ENCODE measurements around the gene MBD3L4. TPM values are rescaled to one million over a fixed set of nuclear protein-coding genes. Genes with fewer than 3 reads are reported as not detected.
"Not testable (repeated sequence)": the region's sequence is repeated elsewhere in the genome, so short reads cannot be mapped to it uniquely, and the experiment has no call there.

Gene MBD3L4
- total RNA-seq, 1 experiment from 2014 or later, result not detected

- H3K79me2 ChIP-seq (ENCODE audit: insufficient read depth, low read length), result peaks cover 18% of the 10 kb centered on the region
- H3K4me1 ChIP-seq (ENCODE audit: control insufficient read depth in 1 of 2, insufficient read depth in 2 of 2, low read length in 2 of 2), result peaks cover 8 to 11% of the 10 kb centered on the region in 2 experiments; a peak in 3 of 4 replicates
- H3K4me2 ChIP-seq (ENCODE audit: low read length), result no peak overlapping the region
- no peak overlapping the region for H3K27ac ChIP-seq (ENCODE audit: low read depth, low read length)
- no peaks in the 10 kb centered on the region for H3K9me2 ChIP-seq (ENCODE audit: insufficient read depth)
- intact Hi-C loops (cut with micrococcal nuclease), result no loop called here
- H3K27me3 ChIP-seq (ENCODE audit: insufficient read depth, low read length), result no peaks in the 10 kb centered on the region
- H3K9ac ChIP-seq (ENCODE audit: low read length), result no peak overlapping the region
- H3K4me3 ChIP-seq (replicated peaks in 1 of 2; ENCODE audit: low read depth in 1 of 2, low read length in 2 of 2), result no peak overlapping the region
- ChIA-PET POLR2A (no interaction called here), RAD21 (ENCODE audit: low non-redundant PET in 1 of 2, low total read pairs in 2 of 2, uncharacterized antibody in 2 of 2, unreplicated experiment in 2 of 2) (no interaction called here), CTCF (no interaction called here)
- no TSS peak for BruUV-seq (replicated peaks)
- H2AFZ ChIP-seq (ENCODE audit: low read depth, low read length, poor library complexity, severe bottlenecking), result no peak overlapping the region
- H3K9me3 ChIP-seq (ENCODE audit: control insufficient read depth in 1 of 2, insufficient read depth in 1 of 2, low read depth in 1 of 2, low read length in 2 of 2), result no peaks in the 10 kb centered on the region
- ATAC-seq (no peak), DNase-seq (ENCODE audit: low read depth, low spot score) (no peak)
- H3K36me3 ChIP-seq (ENCODE audit: control insufficient read depth in 1 of 2, insufficient read depth in 2 of 2, low read length in 2 of 2), result peaks cover 10 to 11% of the 10 kb centered on the region in 2 experiments
- TF ChIP-seq EZH2phosphoT487 (IDR thresholded peaks at IDR 0.05; ENCODE audit: borderline replicate concordance), result no peak
- no peak for TF ChIP-seq ATF3 (IDR thresholded peaks at IDR 0.05)
- no peak for TF ChIP-seq ZFX (IDR thresholded peaks at IDR 0.05)
- no peak for TF ChIP-seq SRF (IDR thresholded peaks at IDR 0.05; ENCODE audit: low read depth)
- H4K20me1 ChIP-seq (ENCODE audit: insufficient read depth), result no peaks in the 10 kb centered on the region
Measured at GRCh38 chr19:7067716-7068115, 27.7 kb upstream of the MBD3L4 start.

GRCh38 chr19:7067122-7067521, 27.1 kb upstream of the MBD3L4 start:
- RAD21 ChIA-PET (ENCODE audit: low non-redundant PET in 1 of 2, low total read pairs in 2 of 2, uncharacterized antibody in 2 of 2, unreplicated experiment in 2 of 2); H3K27me3 ChIP-seq (ENCODE audit: insufficient read depth, low read length); ATAC-seq; DNase-seq (ENCODE audit: low read depth, low spot score); intact Hi-C loops (cut with micrococcal nuclease); H3K9me3 ChIP-seq (ENCODE audit: control insufficient read depth in 1 of 2, insufficient read depth in 1 of 2, low read depth in 1 of 2, low read length in 2 of 2); H3K27ac ChIP-seq (ENCODE audit: low read depth, low read length); H3K36me3 ChIP-seq (ENCODE audit: control insufficient read depth in 1 of 2, insufficient read depth in 2 of 2, low read length in 2 of 2); H3K4me2 ChIP-seq (ENCODE audit: low read length); POLR2A ChIA-PET; H3K9me2 ChIP-seq (ENCODE audit: insufficient read depth); H3K4me3 ChIP-seq (replicated peaks in 1 of 2; ENCODE audit: low read depth in 1 of 2, low read length in 2 of 2); H4K20me1 ChIP-seq (ENCODE audit: insufficient read depth); H3K9ac ChIP-seq (ENCODE audit: low read length); CTCF ChIA-PET; BruUV-seq (replicated peaks); H2AFZ ChIP-seq (ENCODE audit: low read depth, low read length, poor library complexity, severe bottlenecking): not testable (repeated sequence)
- Histone ChIP-seq H3K79me2 (ENCODE audit: insufficient read depth, low read length) (peaks cover 18% of the 10 kb centered on the region), H3K4me1 (ENCODE audit: control insufficient read depth in 1 of 2, insufficient read depth in 2 of 2, low read length in 2 of 2) (peaks cover 8 to 11% of the 10 kb centered on the region in 2 experiments; a peak in 3 of 4 replicates)
- TF ChIP-seq CTCF (IDR thresholded peaks at IDR 0.05 in 2 of 3, conservative IDR thresholded peaks at IDR 0.05 in 1 of 3; ENCODE audit: borderline replicate concordance in 1 of 3, insufficient read depth in 1 of 3, low read depth in 2 of 3, low read length in 2 of 3) (peak in 2 of 3 experiments; percentile 36 to 43; a peak in 4 of 6 replicates), RAD21 (IDR thresholded peaks at IDR 0.05; ENCODE audit: low read depth) (peak; percentile 18; the same call in 1 of the 2 replicates)
